HepG2 (cell line): ENCODE data around the gene TMEM125. TPM values are rescaled to one million over a fixed set of nuclear protein-coding genes. Genes with fewer than 3 reads are reported as not detected.
A peak's percentile ranks its signal among the peaks of the same experiment; 100 is the strongest.

Source experiments
- AHDC1 ChIP-seq: sonication (generic); formaldehyde crosslinking; IDR thresholded peaks from 2 replicates; pipeline ENCODE4 v1.5.1; 2020; ENCODE audit warnings: mild to moderate bottlenecking, missing genetic modification reagents, borderline replicate concordance
- E2F1 ChIP-seq: sonication (generic); formaldehyde crosslinking; IDR thresholded peaks from 2 replicates; pipeline ENCODE4 v1.5.0; 2020; ENCODE audit warnings: missing genetic modification reagents
- FOXJ3 ChIP-seq: sonication (generic); formaldehyde crosslinking; IDR thresholded peaks from 2 replicates; pipeline ENCODE4 v1.4.0; 2020; ENCODE audit warnings: missing genetic modification reagents, mild to moderate bottlenecking, borderline replicate concordance
- GATAD2A ChIP-seq: IDR thresholded peaks from 2 replicates; pipeline ENCODE4 v1.6.1; 2016
- MIXL1 ChIP-seq: IDR thresholded peaks from 2 replicates; pipeline ENCODE4 v1.6.1; 2016
- ONECUT2 ChIP-seq: sonication (generic); formaldehyde crosslinking; IDR thresholded peaks from 2 replicates; pipeline ENCODE4 v1.4.0; 2020; ENCODE audit warnings: missing genetic modification reagents
- PAXIP1 ChIP-seq: sonication (generic); formaldehyde crosslinking; conservative IDR thresholded peaks from 2 replicates; pipeline ENCODE4 v1.4.0; 2020; ENCODE audit warnings: mild to moderate bottlenecking, missing genetic modification reagents, moderate library complexity
- PCBP1 ChIP-seq: fragments of 200-400 bp; formaldehyde crosslinking; IDR thresholded peaks from 2 replicates; pipeline ENCODE4 v1.6.1; 2017; ENCODE audit warnings: mild to moderate bottlenecking, low read depth, low read length, borderline replicate concordance
- PITX1 ChIP-seq: sonication (generic); formaldehyde crosslinking; IDR thresholded peaks from 2 replicates; pipeline ENCODE4 v1.5.1; 2020; ENCODE audit warnings: mild to moderate bottlenecking, missing genetic modification reagents
- SCMH1 ChIP-seq: sonication (generic); formaldehyde crosslinking; IDR thresholded peaks from 2 replicates; pipeline ENCODE4 v1.9.0; 2021; ENCODE audit warnings: missing genetic modification reagents, mild to moderate bottlenecking, borderline replicate concordance
- SIX1 ChIP-seq: sonication (generic); formaldehyde crosslinking; IDR thresholded peaks from 2 replicates; pipeline ENCODE4 v1.4.0; 2020; ENCODE audit warnings: missing genetic modification reagents, borderline replicate concordance
- TBX3 ChIP-seq: fragments of 450-650 bp; IDR thresholded peaks from 2 replicates; pipeline ENCODE4 v1.6.1; 2017; ENCODE audit warnings: antibody characterized with exemption, mild to moderate bottlenecking, inconsistent platforms, borderline replicate concordance
- ZIK1 ChIP-seq: sonication (generic); formaldehyde crosslinking; IDR thresholded peaks from 2 replicates; pipeline ENCODE4 v1.5.0; 2020; ENCODE audit warnings: mild to moderate bottlenecking, low read depth, missing genetic modification reagents, borderline replicate concordance
- ZKSCAN8 ChIP-seq: IDR thresholded peaks from 2 replicates; pipeline ENCODE4 v1.6.1; 2016; ENCODE audit warnings: borderline replicate concordance, missing genetic modification reagents, missing compliant biosample characterization
- ZNF124 ChIP-seq: sonication (generic); formaldehyde crosslinking; IDR thresholded peaks from 2 replicates; pipeline ENCODE4 v1.4.0; 2020; ENCODE audit warnings: missing genetic modification reagents
- ZNF333 ChIP-seq: sonication (generic); formaldehyde crosslinking; IDR thresholded peaks from 2 replicates; pipeline ENCODE4 v1.4.0; 2020; ENCODE audit warnings: mild to moderate bottlenecking, missing genetic modification reagents, borderline replicate concordance
- ZNF362 ChIP-seq: sonication (generic); formaldehyde crosslinking; IDR thresholded peaks from 2 replicates; pipeline ENCODE4 v1.4.0; 2020; ENCODE audit warnings: missing genetic modification reagents, mild to moderate bottlenecking, borderline replicate concordance
- polyA plus RNA-seq, 8 experiments: library from polyadenylated mRNA; depleted of rRNA in 3 of 8; stranded (reverse) in 7 of 8; unstranded in 1 of 8; fragments of >200 nt; fragmentation: Illumina TruSeq in 4 of 8; extraction: Trizol in 4 of 8; gene quantifications; 2 replicates each; pipeline versions ENCODE4 v1.2.1 to v1.2.3, GENCODE V29; 2011 to 2016; ENCODE audit warnings: low read depth in 4 of 8, missing spikeins in 1 of 8, mixed read lengths in 1 of 8; ENCODE audit not compliant: insufficient read depth in 1 of 8
- total RNA-seq, 5 experiments: library from RNA; depleted of rRNA; stranded (reverse); fragments of >200 nt; fragmentation: Illumina TruSeq; extraction: Trizol; gene quantifications; 2 replicates each; pipeline ENCODE4 v1.2.3, GENCODE V29; 2016; ENCODE audit warnings: low read depth in 1 of 5

Gene TMEM125
- total and polyA plus RNA-seq, 2 of the 13 experiments (the other 11 are each of a cell fraction or from before 2014, with no cell fraction given) = 0.03 TPM; not detected in 1

- TF ChIP-seq PCBP1 = no peak
- no peak for TF ChIP-seq PITX1 (CRISPR knock-in tag)
- peak; percentile 78; the same call in 1 of the 2 replicates for TF ChIP-seq AHDC1 (CRISPR knock-in tag)
- TF ChIP-seq ZNF333 = no peak
- no peak for TF ChIP-seq ZNF124 (CRISPR knock-in tag)
- TF ChIP-seq SCMH1 = no peak
- 0 out of 2 replicates have a peak, but pooled peaks have one; percentile 19 for TF ChIP-seq TBX3
- no peak for TF ChIP-seq ZKSCAN8 (CRISPR knock-in tag)
- peak; percentile 18; the same call in 1 of the 2 replicates for TF ChIP-seq SIX1 (CRISPR knock-in tag)
- TF ChIP-seq MIXL1 (CRISPR knock-in tag) = peak; percentile 51; the same call in 1 of the 2 replicates
- TF ChIP-seq GATAD2A (CRISPR knock-in tag) = peak; percentile 69; the same call in 1 of the 2 replicates
- TF ChIP-seq ZIK1 (CRISPR knock-in tag) = no peak
- TF ChIP-seq ONECUT2 (CRISPR knock-in tag) = peak; percentile 40; the same call in 1 of the 2 replicates
- no peak for TF ChIP-seq FOXJ3
- peak; percentile 63 for TF ChIP-seq PAXIP1 (CRISPR knock-in tag)
- TF ChIP-seq ZNF362 (CRISPR knock-in tag) = no peak
- no peak for TF ChIP-seq E2F1
These were observed 23.1 kb upstream of the TMEM125 start (continued) for GRCh38 chr1:43246466-43247213.
